Gastroesophageal sphincter (tissue), 3 donors: ENCODE data around the gene HCST.

Experiments used
- EP300 ChIP-seq: sonication (generic); formaldehyde crosslinking; IDR thresholded peaks from one replicate; pipeline ENCODE4 v1.6.1; 2017; ENCODE audit warnings: antibody characterized with exemption, mild to moderate bottlenecking
- POLR2AphosphoS5 ChIP-seq: sonication (generic); formaldehyde crosslinking; IDR thresholded peaks from one replicate; pipeline ENCODE4 v1.6.1; 2017; ENCODE audit warnings: antibody characterized with exemption
- TF ChIP-seq, protein P1 (sequence below), 4 experiments: fragments of 200-600 bp in 2 of 4; fragments of 450-650 bp in 2 of 4; sonication (generic) in 1 of 4; IDR thresholded peaks; one replicate each; pipeline ENCODE4 v1.5.1; 2017 to 2019; ENCODE audit warnings: antibody characterized with exemption in 4 of 4, mild to moderate bottlenecking in 2 of 4, moderate library complexity in 2 of 4

DNA sequence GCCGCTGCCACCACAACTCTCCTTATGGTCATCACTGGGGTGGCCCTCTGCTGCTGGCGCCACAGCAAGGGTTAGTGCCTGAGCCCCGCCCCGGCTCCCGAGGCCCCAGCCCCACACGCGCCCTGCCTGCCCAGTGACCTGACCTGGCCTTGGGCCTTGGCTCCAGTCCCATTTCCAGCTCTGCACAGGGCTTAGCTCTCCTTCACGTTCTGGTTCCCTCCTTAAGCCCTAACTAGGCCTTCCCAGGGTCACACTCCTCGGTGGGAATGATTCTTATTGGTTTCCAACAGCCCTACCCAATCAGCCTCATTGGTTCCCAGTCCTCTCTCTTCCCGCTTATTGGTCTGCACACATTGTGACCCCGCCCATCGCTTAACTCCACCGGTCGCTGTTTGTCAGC is 39.8 kb upstream of the HCST start:
- TF ChIP-seq EP300 (no peak), POLR2AphosphoS5 (no peak)
- TF ChIP-seq, protein P1, sequence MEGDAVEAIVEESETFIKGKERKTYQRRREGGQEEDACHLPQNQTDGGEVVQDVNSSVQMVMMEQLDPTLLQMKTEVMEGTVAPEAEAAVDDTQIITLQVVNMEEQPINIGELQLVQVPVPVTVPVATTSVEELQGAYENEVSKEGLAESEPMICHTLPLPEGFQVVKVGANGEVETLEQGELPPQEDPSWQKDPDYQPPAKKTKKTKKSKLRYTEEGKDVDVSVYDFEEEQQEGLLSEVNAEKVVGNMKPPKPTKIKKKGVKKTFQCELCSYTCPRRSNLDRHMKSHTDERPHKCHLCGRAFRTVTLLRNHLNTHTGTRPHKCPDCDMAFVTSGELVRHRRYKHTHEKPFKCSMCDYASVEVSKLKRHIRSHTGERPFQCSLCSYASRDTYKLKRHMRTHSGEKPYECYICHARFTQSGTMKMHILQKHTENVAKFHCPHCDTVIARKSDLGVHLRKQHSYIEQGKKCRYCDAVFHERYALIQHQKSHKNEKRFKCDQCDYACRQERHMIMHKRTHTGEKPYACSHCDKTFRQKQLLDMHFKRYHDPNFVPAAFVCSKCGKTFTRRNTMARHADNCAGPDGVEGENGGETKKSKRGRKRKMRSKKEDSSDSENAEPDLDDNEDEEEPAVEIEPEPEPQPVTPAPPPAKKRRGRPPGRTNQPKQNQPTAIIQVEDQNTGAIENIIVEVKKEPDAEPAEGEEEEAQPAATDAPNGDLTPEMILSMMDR (IDR thresholded peaks at IDR 0.05) = no peak
